Right hindlimb (tissue), 1 donor: ENCODE measurements around the gene GLYR1.

Source experiments
- DNase-seq: peaks from one replicate; pipeline ENCODE4 v3.0.0-alpha.2; 2018

Gene GLYR1

GRCh38 chr16:4754865-4755264, 92.2 kb downstream of the GLYR1 start:
- no peak for DNase-seq

GRCh38 chr16:4753227-4753626, 93.9 kb downstream of the GLYR1 start:
- no peak for DNase-seq
